Peyer's patch (tissue), 4 donors: ENCODE results near the gene RMND5A.

Experiments
- POLR2A ChIP-seq, 2 donors: fragments of 450-650 bp; IDR thresholded peaks; one replicate each; pipeline ENCODE4 v1.5.1; 2017; ENCODE audit warnings: antibody characterized with exemption in 2 of 2, mild to moderate bottlenecking in 2 of 2, moderate library complexity in 2 of 2
- TF ChIP-seq, protein P1 (sequence below), 6 experiments: fragments of 450-650 bp in 4 of 6; fragments of 200-600 bp in 2 of 6; sonication (generic) in 1 of 6; IDR thresholded peaks; one replicate each; pipeline ENCODE4 v1.5.1; 2017 to 2019; ENCODE audit warnings: antibody characterized with exemption in 6 of 6, mild to moderate bottlenecking in 3 of 6, moderate library complexity in 1 of 6

DNA sequence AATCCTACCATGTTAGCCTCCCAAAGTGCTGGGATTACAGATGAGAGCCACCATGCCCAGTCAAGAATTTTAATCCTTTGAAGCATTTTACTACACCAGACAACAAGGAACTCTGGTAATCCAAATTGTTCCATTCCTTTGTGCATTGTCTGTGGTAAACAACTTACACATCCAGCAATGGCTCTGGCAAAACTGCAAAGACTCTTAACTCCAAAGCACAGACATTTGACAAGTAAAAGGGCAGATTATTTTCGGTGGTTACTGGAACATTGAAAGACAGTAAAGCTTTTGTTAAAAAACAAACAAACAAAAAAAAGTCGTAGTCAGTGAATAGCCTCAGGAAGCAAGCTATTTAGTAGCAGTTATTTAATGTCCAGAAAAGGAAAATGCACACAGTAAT lies 33.2 kb upstream of the RMND5A start:
- TF ChIP-seq, protein P1, sequence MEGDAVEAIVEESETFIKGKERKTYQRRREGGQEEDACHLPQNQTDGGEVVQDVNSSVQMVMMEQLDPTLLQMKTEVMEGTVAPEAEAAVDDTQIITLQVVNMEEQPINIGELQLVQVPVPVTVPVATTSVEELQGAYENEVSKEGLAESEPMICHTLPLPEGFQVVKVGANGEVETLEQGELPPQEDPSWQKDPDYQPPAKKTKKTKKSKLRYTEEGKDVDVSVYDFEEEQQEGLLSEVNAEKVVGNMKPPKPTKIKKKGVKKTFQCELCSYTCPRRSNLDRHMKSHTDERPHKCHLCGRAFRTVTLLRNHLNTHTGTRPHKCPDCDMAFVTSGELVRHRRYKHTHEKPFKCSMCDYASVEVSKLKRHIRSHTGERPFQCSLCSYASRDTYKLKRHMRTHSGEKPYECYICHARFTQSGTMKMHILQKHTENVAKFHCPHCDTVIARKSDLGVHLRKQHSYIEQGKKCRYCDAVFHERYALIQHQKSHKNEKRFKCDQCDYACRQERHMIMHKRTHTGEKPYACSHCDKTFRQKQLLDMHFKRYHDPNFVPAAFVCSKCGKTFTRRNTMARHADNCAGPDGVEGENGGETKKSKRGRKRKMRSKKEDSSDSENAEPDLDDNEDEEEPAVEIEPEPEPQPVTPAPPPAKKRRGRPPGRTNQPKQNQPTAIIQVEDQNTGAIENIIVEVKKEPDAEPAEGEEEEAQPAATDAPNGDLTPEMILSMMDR (IDR thresholded peaks at IDR 0.05) = no peak
- TF ChIP-seq POLR2A (IDR thresholded peaks at IDR 0.05) = no peak
